Measurements from ENCODE around the gene LY9.

GRCh38 chr1:160746836-160747500, 49.0 kb upstream of the LY9 start:
- TF ChIP-seq CTCF (IDR thresholded peaks at IDR 0.05), result no peak
- TF ChIP-seq POLR2A (IDR thresholded peaks at IDR 0.05), result no peak

All from tibial nerve (tissue), 3 donors.